ENCODE data around the gene COL27A1. TPM values are rescaled to one million over a fixed set of nuclear protein-coding genes. Genes with fewer than 3 reads are reported as not detected.

The COL27A1 gene
- total and polyA plus RNA-seq, 2 donors (not counting 1 experiment from before 2014, with no cell fraction given): 0.16 to 0.27 TPM

DNA sequence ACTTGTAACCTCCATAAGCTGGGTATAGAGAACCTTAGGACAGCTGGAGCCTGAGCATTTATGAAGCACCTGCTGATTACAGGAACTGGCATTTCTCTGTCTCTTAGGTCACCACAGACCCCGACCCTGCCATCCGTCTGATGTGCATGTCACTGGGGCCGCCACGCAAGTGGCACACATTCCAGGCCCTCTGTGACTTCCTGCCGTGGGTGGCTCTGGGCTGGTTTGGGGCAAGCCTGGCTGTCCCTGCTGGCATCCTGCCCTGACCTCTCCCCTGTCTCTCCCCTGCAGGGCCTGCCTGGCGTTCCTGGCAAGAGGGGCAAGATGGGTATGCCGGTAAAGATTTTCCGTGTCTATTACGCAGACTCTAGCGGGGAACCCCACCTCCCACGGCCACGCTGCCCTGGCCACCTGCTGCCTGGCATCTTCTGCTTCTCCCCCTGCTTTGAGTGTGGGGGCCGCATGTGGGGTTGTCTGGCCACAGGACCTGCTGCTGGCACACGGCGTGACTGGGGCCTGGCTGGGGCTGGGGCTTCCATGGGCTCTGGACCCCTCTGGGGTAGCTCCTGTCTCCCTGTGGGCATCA is 55.4 kb downstream of the COL27A1 start:
- ChIA-PET CTCF (no interaction called here), POLR2A (no interaction called here)
- H3K9me3 ChIP-seq (ENCODE audit: control extremely low read depth in 1 of 3, control insufficient read depth in 2 of 3, insufficient read depth in 1 of 3, low read length in 2 of 3): no peaks in the 10 kb centered on the region
- Mint-ChIP-seq H3K27ac (no peak overlapping the region), H3K27me3 (no peaks in the 10 kb centered on the region), H3K4me1 (no peaks in the 10 kb centered on the region), H3K4me3 (no peak overlapping the region), H3K9me3 (ENCODE audit: insufficient read depth) (no peaks in the 10 kb centered on the region)
- 85% methylated on average over 15 of the region's 15 CpGs for WGBS (ENCODE audit: insufficient coverage)
- H3K27me3 ChIP-seq (replicated peaks in 1 of 4; ENCODE audit: control extremely low read depth in 1 of 4, control insufficient read depth in 3 of 4, insufficient read depth in 4 of 4, low read length in 3 of 4): no peaks in the 10 kb centered on the region
- ATAC-seq (ENCODE audit: low read depth) (no peak), DNase-seq (no peak)
- TF ChIP-seq, protein P1, sequence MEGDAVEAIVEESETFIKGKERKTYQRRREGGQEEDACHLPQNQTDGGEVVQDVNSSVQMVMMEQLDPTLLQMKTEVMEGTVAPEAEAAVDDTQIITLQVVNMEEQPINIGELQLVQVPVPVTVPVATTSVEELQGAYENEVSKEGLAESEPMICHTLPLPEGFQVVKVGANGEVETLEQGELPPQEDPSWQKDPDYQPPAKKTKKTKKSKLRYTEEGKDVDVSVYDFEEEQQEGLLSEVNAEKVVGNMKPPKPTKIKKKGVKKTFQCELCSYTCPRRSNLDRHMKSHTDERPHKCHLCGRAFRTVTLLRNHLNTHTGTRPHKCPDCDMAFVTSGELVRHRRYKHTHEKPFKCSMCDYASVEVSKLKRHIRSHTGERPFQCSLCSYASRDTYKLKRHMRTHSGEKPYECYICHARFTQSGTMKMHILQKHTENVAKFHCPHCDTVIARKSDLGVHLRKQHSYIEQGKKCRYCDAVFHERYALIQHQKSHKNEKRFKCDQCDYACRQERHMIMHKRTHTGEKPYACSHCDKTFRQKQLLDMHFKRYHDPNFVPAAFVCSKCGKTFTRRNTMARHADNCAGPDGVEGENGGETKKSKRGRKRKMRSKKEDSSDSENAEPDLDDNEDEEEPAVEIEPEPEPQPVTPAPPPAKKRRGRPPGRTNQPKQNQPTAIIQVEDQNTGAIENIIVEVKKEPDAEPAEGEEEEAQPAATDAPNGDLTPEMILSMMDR (IDR thresholded peaks at IDR 0.05): no peak
- no peak for TF ChIP-seq EZH2 (IDR thresholded peaks at IDR 0.05; ENCODE audit: borderline replicate concordance, insufficient read depth, low read depth, low read length, poor library complexity, severe bottlenecking)
- no peak overlapping the region for H3K4me3 ChIP-seq (ENCODE audit: control extremely low read depth in 1 of 5, extremely low read depth in 1 of 5, insufficient read depth in 1 of 5, low read depth in 2 of 5, low read length in 4 of 5)
- no peaks in the 10 kb centered on the region for H3K4me1 ChIP-seq (ENCODE audit: control insufficient read depth in 2 of 2, insufficient read depth in 2 of 2, low read length in 2 of 2)
- H2AFZ ChIP-seq (ENCODE audit: insufficient read depth, low read depth, low read length, poor library complexity, severe bottlenecking): no peak overlapping the region
- no peaks in the 10 kb centered on the region for H4K20me1 ChIP-seq (ENCODE audit: control insufficient read depth, insufficient read depth, low read length, poor library complexity, severe bottlenecking)
- no peak overlapping the region for H3K4me2 ChIP-seq (replicated peaks; ENCODE audit: low read depth, low read length, poor library complexity, severe bottlenecking)
- no peak overlapping the region for H3K27ac ChIP-seq (ENCODE audit: low read length in 2 of 2)
- H3K79me2 ChIP-seq (ENCODE audit: control insufficient read depth, insufficient read depth, low read length): no peaks in the 10 kb centered on the region
- no peak overlapping the region for H3K9ac ChIP-seq (ENCODE audit: low read length)
- intact Hi-C loops (cut with micrococcal nuclease): no loop called here
- H3K36me3 ChIP-seq (replicated peaks in 1 of 2; ENCODE audit: control extremely low read depth in 1 of 2, control insufficient read depth in 1 of 2, extremely low read depth in 1 of 2, insufficient read depth in 2 of 2, low read length in 1 of 2): no peaks in the 10 kb centered on the region

DNA sequence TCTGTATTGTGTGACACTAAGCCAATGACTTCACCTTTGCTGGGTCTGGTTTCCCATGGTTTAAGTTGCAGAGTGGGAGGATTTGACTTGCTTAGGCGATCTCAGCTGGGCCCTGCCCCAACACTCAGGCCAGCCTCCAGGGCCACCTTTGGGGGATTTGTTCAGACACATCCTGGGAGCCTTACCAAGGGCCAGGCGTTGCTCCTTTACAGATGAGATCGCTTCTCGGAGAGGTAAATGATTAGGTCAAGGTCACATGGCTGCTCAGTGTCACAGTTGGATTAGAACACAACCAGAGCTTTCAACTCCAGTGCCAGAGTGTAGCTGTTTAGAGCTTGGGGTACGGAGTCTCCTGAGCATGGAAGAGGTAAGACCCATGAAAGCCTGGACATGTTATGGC is 57.5 kb downstream of the COL27A1 start:
- Histone ChIP-seq H3K9me3 (ENCODE audit: control extremely low read depth in 1 of 3, control insufficient read depth in 2 of 3, insufficient read depth in 1 of 3, low read length in 2 of 3) (no peaks in the 10 kb centered on the region), H2AFZ (ENCODE audit: insufficient read depth, low read depth, low read length, poor library complexity, severe bottlenecking) (no peak overlapping the region), H3K27me3 (replicated peaks in 1 of 4; ENCODE audit: control extremely low read depth in 1 of 4, control insufficient read depth in 3 of 4, insufficient read depth in 4 of 4, low read length in 3 of 4) (no peaks in the 10 kb centered on the region), H3K4me3 (ENCODE audit: control extremely low read depth in 1 of 5, extremely low read depth in 1 of 5, insufficient read depth in 1 of 5, low read depth in 2 of 5, low read length in 4 of 5) (no peak overlapping the region), H3K4me1 (ENCODE audit: control insufficient read depth in 2 of 2, insufficient read depth in 2 of 2, low read length in 2 of 2) (no peaks in the 10 kb centered on the region), H3K4me2 (replicated peaks; ENCODE audit: low read depth, low read length, poor library complexity, severe bottlenecking) (no peak overlapping the region), H3K36me3 (replicated peaks in 1 of 2; ENCODE audit: control extremely low read depth in 1 of 2, control insufficient read depth in 1 of 2, extremely low read depth in 1 of 2, insufficient read depth in 2 of 2, low read length in 1 of 2) (no peaks in the 10 kb centered on the region), H3K27ac (ENCODE audit: low read length in 2 of 2) (no peak overlapping the region), H3K9ac (ENCODE audit: low read length) (no peak overlapping the region), H3K79me2 (ENCODE audit: control insufficient read depth, insufficient read depth, low read length) (no peaks in the 10 kb centered on the region), H4K20me1 (ENCODE audit: control insufficient read depth, insufficient read depth, low read length, poor library complexity, severe bottlenecking) (no peaks in the 10 kb centered on the region)
- no peak for TF ChIP-seq EZH2 (IDR thresholded peaks at IDR 0.05; ENCODE audit: borderline replicate concordance, insufficient read depth, low read depth, low read length, poor library complexity, severe bottlenecking)
- TF ChIP-seq, protein P1 (IDR thresholded peaks at IDR 0.05): no peak
- Mint-ChIP-seq H3K4me1 (no peaks in the 10 kb centered on the region), H3K27me3 (no peaks in the 10 kb centered on the region), H3K4me3 (no peak overlapping the region), H3K27ac (no peak overlapping the region), H3K9me3 (ENCODE audit: insufficient read depth) (no peaks in the 10 kb centered on the region)
- ChIA-PET CTCF (no interaction called here), POLR2A (no interaction called here)
- DNase-seq (no peak), ATAC-seq (ENCODE audit: low read depth) (no peak)
- intact Hi-C loops (cut with micrococcal nuclease): no loop called here
- WGBS (ENCODE audit: insufficient coverage): 95% methylated on average over 5 of the region's 5 CpGs
